H9 (cell line): Measurements from ENCODE around the gene NHSL2. TPM values are rescaled to one million over a fixed set of nuclear protein-coding genes. Genes with fewer than 3 reads are reported as not detected.
A peak's percentile ranks its signal among the peaks of the same experiment; 100 is the strongest.

Experiments used
- DNase-seq: peaks from one replicate; pipeline ENCODE4 v3.0.0-alpha.2; 2017
- H2AFZ ChIP-seq: one replicate; pipeline ENCODE4 v1.6.1; 2013; ENCODE audit warnings: mild to moderate bottlenecking, low read length, control low read depth, moderate library complexity
- H2AK5ac ChIP-seq: 2 replicates; pipeline ENCODE4 v1.6.1; 2013; ENCODE audit warnings: low read length, control low read depth, mixed read lengths; ENCODE audit not compliant: insufficient read length
- H2BK120ac ChIP-seq: one replicate; pipeline ENCODE4 v1.6.1; 2013; ENCODE audit warnings: low read depth, mild to moderate bottlenecking, low read length, control low read depth, inconsistent platforms; ENCODE audit not compliant: poor library complexity, severe bottlenecking
- H2BK12ac ChIP-seq: 2 replicates; pipeline ENCODE4 v1.6.1; 2013; ENCODE audit warnings: low read length, control low read depth, mixed read lengths, low read depth; ENCODE audit not compliant: insufficient read length
- H2BK15ac ChIP-seq: 2 replicates; pipeline ENCODE4 v1.6.1; 2013; ENCODE audit warnings: low read depth, low read length, control low read depth
- H2BK20ac ChIP-seq: one replicate; pipeline ENCODE4 v1.6.1; 2013; ENCODE audit warnings: low read depth, mild to moderate bottlenecking, low read length, control low read depth, inconsistent platforms; ENCODE audit not compliant: poor library complexity, severe bottlenecking
- H2BK5ac ChIP-seq: 2 replicates; pipeline ENCODE4 v1.6.1; 2013; ENCODE audit warnings: low read length, control low read depth, mixed read lengths; ENCODE audit not compliant: insufficient read length
- H3K14ac ChIP-seq: 2 replicates; pipeline ENCODE4 v1.6.1; 2013; ENCODE audit warnings: low read length, control low read depth; ENCODE audit not compliant: insufficient read depth
- H3K18ac ChIP-seq: 2 replicates; pipeline ENCODE4 v1.6.1; 2013; ENCODE audit warnings: low read depth, mild to moderate bottlenecking, mixed read lengths, low read length, control low read depth; ENCODE audit not compliant: insufficient read length
- H3K23ac ChIP-seq: 2 replicates; pipeline ENCODE4 v1.6.1; 2013; ENCODE audit warnings: low read length, control low read depth, mixed read lengths, low read depth; ENCODE audit not compliant: insufficient read length
- H3K23me2 ChIP-seq: 2 replicates; pipeline ENCODE4 v1.6.1; 2013; ENCODE audit warnings: low read depth, mild to moderate bottlenecking, mixed read lengths, low read length, control low read depth; ENCODE audit not compliant: insufficient read length, poor library complexity, severe bottlenecking
- H3K27ac ChIP-seq: 2 replicates; pipeline ENCODE4 v1.5.1; 2013; ENCODE audit warnings: low read length, control low read depth, mixed read lengths, low read depth; ENCODE audit not compliant: insufficient read length
- H3K27me3 ChIP-seq: 2 replicates; pipeline ENCODE4 v1.6.1; 2013; ENCODE audit warnings: low read length, control low read depth, inconsistent platforms; ENCODE audit not compliant: insufficient read depth
- H3K4ac ChIP-seq: 2 replicates; pipeline ENCODE4 v1.6.1; 2013; ENCODE audit warnings: low read depth, mild to moderate bottlenecking, control low read depth, inconsistent platforms, low read length, moderate library complexity
- H3K4me1 ChIP-seq: 2 replicates; pipeline ENCODE4 v1.6.1; 2013; ENCODE audit warnings: low read length, control low read depth, inconsistent platforms; ENCODE audit not compliant: insufficient read depth
- H3K4me2 ChIP-seq: 2 replicates; pipeline ENCODE4 v1.6.1; 2013; ENCODE audit warnings: low read length, control low read depth, mixed read lengths; ENCODE audit not compliant: insufficient read length, insufficient read depth
- H3K56ac ChIP-seq: 2 replicates; pipeline ENCODE4 v1.6.1; 2013; ENCODE audit warnings: low read depth, mild to moderate bottlenecking, mixed read lengths, low read length, control low read depth; ENCODE audit not compliant: insufficient read length
- H3K79me1 ChIP-seq: 2 replicates; pipeline ENCODE4 v1.6.1; 2013; ENCODE audit warnings: low read depth, mild to moderate bottlenecking, moderate library complexity, low read length, control low read depth, inconsistent platforms; ENCODE audit not compliant: insufficient read depth, poor library complexity, severe bottlenecking
- H3K79me2 ChIP-seq: 2 replicates; pipeline ENCODE4 v1.6.1; 2013; ENCODE audit warnings: low read length, control low read depth, inconsistent platforms; ENCODE audit not compliant: insufficient read depth
- H3K9ac ChIP-seq: 2 replicates; pipeline ENCODE4 v1.6.1; 2013; ENCODE audit warnings: low read length, control low read depth, mixed read lengths; ENCODE audit not compliant: insufficient read length; ENCODE audit errors: extremely low read depth
- H3K9me3 ChIP-seq: one replicate; pipeline ENCODE4 v1.6.1; 2013; ENCODE audit warnings: low read depth, low read length, inconsistent platforms; ENCODE audit not compliant: control insufficient read depth
- H3T11ph ChIP-seq: one replicate; pipeline ENCODE4 v1.6.1; 2013; ENCODE audit warnings: mild to moderate bottlenecking, low read length, control low read depth, inconsistent platforms
- H4K20me1 ChIP-seq: one replicate; pipeline ENCODE4 v1.6.1; 2013; ENCODE audit not compliant: control insufficient read depth, insufficient read length, insufficient read depth
- H4K5ac ChIP-seq: 2 replicates; pipeline ENCODE4 v1.6.1; 2013; ENCODE audit warnings: low read depth, mild to moderate bottlenecking, mixed read lengths, low read length, control low read depth; ENCODE audit not compliant: insufficient read length
- H4K8ac ChIP-seq: replicated peaks from 2 replicates; pipeline ENCODE4 v1.6.1; 2013; ENCODE audit warnings: low read length, control low read depth, mixed read lengths, low read depth; ENCODE audit not compliant: insufficient read length
- H4K91ac ChIP-seq: 2 replicates; pipeline ENCODE4 v1.6.1; 2013; ENCODE audit warnings: low read depth, mild to moderate bottlenecking, moderate library complexity, mixed read lengths, low read length, control low read depth; ENCODE audit not compliant: insufficient read length
- H3K27ac Mint-ChIP-seq, 3 experiments: 2 replicates in 2 of 3; 3 replicates in 1 of 3; pipeline ENCODE4 v1.8.0; 2020 to 2021; ENCODE audit warnings: mixed read lengths in 3 of 3, mild to moderate bottlenecking in 1 of 3, moderate library complexity in 1 of 3
- H3K27me3 Mint-ChIP-seq: 2 replicates; pipeline ENCODE4 v1.8.0; 2021; ENCODE audit warnings: low read depth, mild to moderate bottlenecking, moderate library complexity, mixed read lengths
- H3K36me3 Mint-ChIP-seq, 3 experiments: 2 replicates in 2 of 3; 3 replicates in 1 of 3; pipeline ENCODE4 v1.8.0; 2020 to 2021; ENCODE audit warnings: low read depth in 3 of 3, mixed read lengths in 3 of 3; ENCODE audit not compliant: insufficient read depth in 1 of 3
- H3K4me1 Mint-ChIP-seq, 2 experiments: 2 replicates each; pipeline ENCODE4 v1.8.0; 2020; ENCODE audit warnings: mixed read lengths in 2 of 2
- H3K4me3 Mint-ChIP-seq, 2 experiments: 2 replicates in 1 of 2; 3 replicates in 1 of 2; pipeline ENCODE4 v1.8.0; 2020 to 2021; ENCODE audit warnings: mild to moderate bottlenecking in 2 of 2, mixed read lengths in 2 of 2, moderate library complexity in 1 of 2
- H3K9me3 Mint-ChIP-seq, 2 experiments: 2 replicates in 1 of 2; 3 replicates in 1 of 2; pipeline ENCODE4 v1.8.0; 2020; ENCODE audit warnings: mild to moderate bottlenecking in 2 of 2, mixed read lengths in 2 of 2, moderate library complexity in 1 of 2
- CTCF ChIP-seq: fragments of 200-600 bp; sonication (generic); conservative IDR thresholded peaks from 3 replicates; pipeline ENCODE4 v1.8.0; 2021; ENCODE audit warnings: antibody characterized with exemption, mild to moderate bottlenecking
- WGBS: extraction: QIAGEN DNeasy Blood & Tissue Kit; methylation state at CpG from one replicate; pipeline ENCODE4 v1.1.7; 2013; ENCODE audit warnings: missing lambda C conversion rate, low lambda C conversion rate, mixed read lengths; ENCODE audit not compliant: insufficient read length; ENCODE audit errors: extremely low coverage; 5-methylcytosine and 5-hydroxymethylcytosine counted together
- total RNA-seq: library from RNA; stranded (reverse); gene quantifications from 2 replicates; pipeline ENCODE4 v1.2.1, GENCODE V29; 2021

NHSL2 gene
- total RNA-seq, 1 experiment from 2014 or later = 6.4 TPM

GRCh38 chrX:72051589-72051988, 140.9 kb downstream of the NHSL2 start:
- Histone ChIP-seq H2BK15ac (no peak overlapping the region), H3K9ac (no peak overlapping the region), H3K4ac (no peak overlapping the region), H3K14ac (no peak overlapping the region), H2BK120ac (no peak overlapping the region), H3K79me2 (no peaks in the 10 kb centered on the region), H4K20me1 (no peaks in the 10 kb centered on the region), H3T11ph (no peak overlapping the region), H2BK12ac (no peak overlapping the region), H2BK20ac (no peak overlapping the region), H3K4me2 (no peak overlapping the region), H3K56ac (no peak overlapping the region), H4K5ac (no peak overlapping the region), H3K27ac (peak overlapping the region; percentile 90), H4K8ac (no peak overlapping the region), H3K18ac (no peak overlapping the region), H3K23me2 (no peaks in the 10 kb centered on the region), H3K27me3 (no peaks in the 10 kb centered on the region), H3K4me1 (peaks cover 9% of the 10 kb centered on the region; the same call in 1 of the 2 replicates), H3K9me3 (peaks cover 43% of the 10 kb centered on the region), H2AFZ (no peak overlapping the region), H3K79me1 (no peaks in the 10 kb centered on the region), H3K23ac (no peak overlapping the region), H4K91ac (no peak overlapping the region), H2BK5ac (no peak overlapping the region), H2AK5ac (no peak overlapping the region)
- Mint-ChIP-seq H3K36me3 (peaks cover 6 to 11% (median 7%) of the 10 kb centered on the region in 3 experiments; a peak in 6 of 7 replicates), H3K27ac (peak overlapping the region in 1 of 3 experiments; percentile 41; a peak in 2 of 7 replicates), H3K9me3 (peaks cover 72% of the 10 kb centered on the region in 2 experiments), H3K4me3 (no peak overlapping the region), H3K4me1 (peaks cover 45 to 55% of the 10 kb centered on the region in 2 experiments), H3K27me3 (peaks cover 2% of the 10 kb centered on the region; the same call in 1 of the 2 replicates)
- DNase-seq = no peak
- no peak for TF ChIP-seq CTCF
- no CpG with 5 or more reads among the region's 2 CpGs for WGBS
